HEK293 (cell line): ENCODE measurements around the gene CCDC187.

ENCODE experiments used
- EGR2 ChIP-seq: fragments of 450-650 bp; formaldehyde crosslinking; IDR thresholded peaks from 2 replicates; pipeline ENCODE4 v1.5.1; 2016; ENCODE audit warnings: low read depth, missing biosample characterization, missing genetic modification characterization
- GLIS2 ChIP-seq: fragments of 450-650 bp; formaldehyde crosslinking; IDR thresholded peaks from 2 replicates; pipeline ENCODE4 v1.5.1; 2016; ENCODE audit warnings: missing biosample characterization, missing genetic modification characterization
- HIC1 ChIP-seq: fragments of 450-650 bp; formaldehyde crosslinking; IDR thresholded peaks from 2 replicates; pipeline ENCODE4 v1.5.1; 2016; ENCODE audit warnings: missing biosample characterization, missing genetic modification characterization
- HOXD13 ChIP-seq: sonication (generic); formaldehyde crosslinking; IDR thresholded peaks from 2 replicates; pipeline ENCODE4 v1.8.0; 2022; ENCODE audit warnings: missing genetic modification reagents, borderline replicate concordance
- IKZF3 ChIP-seq: fragments of 450-650 bp; IDR thresholded peaks from 2 replicates; pipeline ENCODE4 v1.5.0; 2018; ENCODE audit warnings: missing biosample characterization, mild to moderate bottlenecking, missing genetic modification characterization, moderate library complexity
- KLF1 ChIP-seq: fragments of 450-650 bp; formaldehyde crosslinking; IDR thresholded peaks from 2 replicates; pipeline ENCODE4 v1.5.1; 2016; ENCODE audit warnings: missing biosample characterization, missing genetic modification characterization
- KLF16 ChIP-seq: fragments of 450-650 bp; formaldehyde crosslinking; IDR thresholded peaks from 2 replicates; pipeline ENCODE4 v1.5.1; 2017; ENCODE audit warnings: missing biosample characterization, missing genetic modification characterization
- KLF17 ChIP-seq: fragments of 450-650 bp; formaldehyde crosslinking; IDR thresholded peaks from 2 replicates; pipeline ENCODE4 v1.5.1; 2016; ENCODE audit warnings: missing biosample characterization, missing genetic modification characterization
- KLF8 ChIP-seq: fragments of 450-650 bp; formaldehyde crosslinking; IDR thresholded peaks from 2 replicates; pipeline ENCODE4 v1.5.1; 2016; ENCODE audit warnings: missing biosample characterization, missing genetic modification characterization
- PATZ1 ChIP-seq: fragments of 450-650 bp; formaldehyde crosslinking; IDR thresholded peaks from 2 replicates; pipeline ENCODE4 v1.5.1; 2016; ENCODE audit warnings: missing biosample characterization, missing genetic modification characterization
- PRDM1 ChIP-seq: fragments of 450-650 bp; formaldehyde crosslinking; IDR thresholded peaks from 2 replicates; pipeline ENCODE4; 2016; ENCODE audit warnings: missing biosample characterization, missing genetic modification characterization
- SP2 ChIP-seq: fragments of 450-650 bp; formaldehyde crosslinking; IDR thresholded peaks from 2 replicates; pipeline ENCODE4 v1.5.1; 2016; ENCODE audit warnings: missing biosample characterization, missing genetic modification characterization
- SP3 ChIP-seq: fragments of 450-650 bp; formaldehyde crosslinking; IDR thresholded peaks from 2 replicates; pipeline ENCODE4 v1.5.1; 2016; ENCODE audit warnings: missing biosample characterization, missing genetic modification characterization
- TSHZ1 ChIP-seq: fragments of 450-650 bp; formaldehyde crosslinking; IDR thresholded peaks from 2 replicates; pipeline ENCODE4 v1.5.1; 2016; ENCODE audit warnings: missing biosample characterization, missing genetic modification characterization, borderline replicate concordance
- YY2 ChIP-seq: fragments of 450-650 bp; formaldehyde crosslinking; IDR thresholded peaks from 2 replicates; pipeline ENCODE4 v1.5.1; 2016; ENCODE audit warnings: missing biosample characterization, missing genetic modification characterization
- ZBTB8A ChIP-seq: fragments of 450-650 bp; formaldehyde crosslinking; IDR thresholded peaks from 2 replicates; pipeline ENCODE4 v1.5.1; 2016; ENCODE audit warnings: missing biosample characterization, missing genetic modification characterization
- ZFHX2 ChIP-seq: fragments of 450-650 bp; formaldehyde crosslinking; conservative IDR thresholded peaks from 2 replicates; pipeline ENCODE4 v1.5.1; 2016; ENCODE audit warnings: missing biosample characterization, missing genetic modification characterization
- ZIC2 ChIP-seq: fragments of 450-650 bp; formaldehyde crosslinking; IDR thresholded peaks from 2 replicates; pipeline ENCODE4 v1.5.1; 2016; ENCODE audit warnings: missing biosample characterization, missing genetic modification characterization
- ZNF148 ChIP-seq: fragments of 450-650 bp; formaldehyde crosslinking; IDR thresholded peaks from 2 replicates; pipeline ENCODE4 v1.5.0; 2017; ENCODE audit warnings: missing biosample characterization, missing genetic modification characterization, borderline replicate concordance
- ZNF404 ChIP-seq: fragments of 450-650 bp; formaldehyde crosslinking; IDR thresholded peaks from 2 replicates; pipeline ENCODE4 v1.5.1; 2017; ENCODE audit warnings: missing biosample characterization, missing genetic modification characterization
- ZNF560 ChIP-seq: fragments of 450-650 bp; formaldehyde crosslinking; IDR thresholded peaks from 2 replicates; pipeline ENCODE4 v1.5.1; 2017; ENCODE audit warnings: missing biosample characterization, missing genetic modification characterization, borderline replicate concordance
- ZNF701 ChIP-seq: fragments of 450-650 bp; formaldehyde crosslinking; IDR thresholded peaks from 2 replicates; pipeline ENCODE4 v1.5.1; 2016; ENCODE audit warnings: missing biosample characterization, missing genetic modification characterization
- ZNF704 ChIP-seq: fragments of 450-650 bp; formaldehyde crosslinking; IDR thresholded peaks from 2 replicates; pipeline ENCODE4 v1.5.1; 2016; ENCODE audit warnings: missing biosample characterization, missing genetic modification characterization
- ZNF791 ChIP-seq: fragments of 450-650 bp; formaldehyde crosslinking; IDR thresholded peaks from 2 replicates; pipeline ENCODE4 v1.5.1; 2016; ENCODE audit warnings: missing biosample characterization, missing genetic modification characterization
- TF ChIP-seq, protein P1 (sequence below): fragments of 450-650 bp; formaldehyde crosslinking; IDR thresholded peaks from 2 replicates; pipeline ENCODE4 v1.5.1; 2017; ENCODE audit warnings: missing biosample characterization, missing genetic modification characterization

Gene CCDC187

DNA sequence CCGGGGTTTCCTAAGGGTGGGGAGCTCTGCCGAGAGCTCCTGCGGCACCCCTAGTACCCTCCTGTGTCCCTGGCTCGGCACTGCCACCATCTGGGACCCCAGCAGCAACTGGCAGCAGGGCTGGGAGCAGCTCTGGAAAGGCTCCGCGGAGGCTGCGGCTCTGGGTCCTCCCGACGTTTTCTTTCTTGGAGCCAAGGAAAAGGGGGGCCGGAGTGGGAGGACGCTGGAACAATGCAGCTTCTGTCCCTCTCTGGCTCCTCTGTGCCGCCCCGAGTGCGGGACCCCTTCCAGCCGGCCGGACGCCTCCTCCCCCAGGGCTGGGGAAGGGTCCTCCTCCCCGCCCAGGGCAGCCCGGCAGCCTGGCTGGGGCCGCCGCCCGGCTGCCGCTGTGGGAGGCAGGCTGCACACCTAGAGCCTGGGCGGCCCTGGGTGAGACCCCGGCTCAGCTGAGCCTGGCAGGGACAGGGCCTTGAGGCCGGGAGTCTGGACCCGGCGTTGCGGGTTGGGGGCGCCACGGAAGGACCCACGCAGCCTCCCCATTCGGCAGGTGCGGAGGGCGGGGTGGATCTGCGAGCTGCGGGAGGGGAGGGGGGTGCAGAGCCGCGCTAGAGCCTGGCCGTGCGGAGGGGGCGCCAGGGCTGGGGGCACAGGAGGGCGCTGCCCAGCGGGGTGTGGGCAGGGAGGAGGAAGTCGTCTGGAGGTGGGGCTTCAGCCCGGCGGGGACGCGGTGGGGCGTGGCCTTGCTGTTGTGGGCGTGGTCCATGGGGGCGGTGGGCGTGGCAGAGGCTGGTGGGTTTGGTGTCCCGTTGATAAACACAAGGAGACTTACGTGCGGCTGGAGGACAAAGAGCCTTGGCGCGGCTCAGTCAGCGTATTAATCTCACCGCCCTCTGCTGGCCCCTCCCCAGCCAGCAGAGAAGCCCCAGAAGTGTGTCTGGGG, 38.6 kb upstream of the CCDC187 start (continued):
- TF ChIP-seq HIC1 (tag by site-specific recombination) (peak; percentile 92), EGR2 (tag by site-specific recombination) (peak; percentile 91), ZNF560 (tag by site-specific recombination) (no peak), ZNF791 (tag by site-specific recombination) (no peak), YY2 (tag by site-specific recombination) (no peak), HOXD13 (CRISPR knock-in tag) (no peak), ZIC2 (tag by site-specific recombination) (peak; percentile 83), PRDM1 (tag by site-specific recombination) (no peak), PATZ1 (peak; percentile 89), TSHZ1 (no peak), ZFHX2 (tag by site-specific recombination) (peak; percentile 94), ZNF148 (tag by site-specific recombination) (no peak), KLF16 (peak; percentile 36; the same call in 1 of the 2 replicates), KLF8 (tag by site-specific recombination) (peak; percentile 99), SP3 (tag by site-specific recombination) (peak; percentile 89), ZNF704 (no peak), KLF17 (tag by site-specific recombination) (peak; percentile 39; the same call in 1 of the 2 replicates), ZBTB8A (tag by site-specific recombination) (peak; percentile 87), KLF1 (tag by site-specific recombination) (peak; percentile 100), SP2 (tag by site-specific recombination) (peak; percentile 81), ZNF404 (tag by site-specific recombination) (no peak), ZNF701 (tag by site-specific recombination) (no peak), IKZF3 (tag by site-specific recombination) (peak; percentile 48; the same call in 1 of the 2 replicates), GLIS2 (tag by site-specific recombination) (peak; percentile 34; the same call in 1 of the 2 replicates)
- TF ChIP-seq, protein P1, sequence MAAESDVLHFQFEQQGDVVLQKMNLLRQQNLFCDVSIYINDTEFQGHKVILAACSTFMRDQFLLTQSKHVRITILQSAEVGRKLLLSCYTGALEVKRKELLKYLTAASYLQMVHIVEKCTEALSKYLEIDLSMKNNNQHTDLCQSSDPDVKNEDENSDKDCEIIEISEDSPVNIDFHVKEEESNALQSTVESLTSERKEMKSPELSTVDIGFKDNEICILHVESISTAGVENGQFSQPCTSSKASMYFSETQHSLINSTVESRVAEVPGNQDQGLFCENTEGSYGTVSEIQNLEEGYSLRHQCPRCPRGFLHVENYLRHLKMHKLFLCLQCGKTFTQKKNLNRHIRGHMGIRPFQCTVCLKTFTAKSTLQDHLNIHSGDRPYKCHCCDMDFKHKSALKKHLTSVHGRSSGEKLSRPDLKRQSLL (tag by site-specific recombination) = peak; percentile 61; the same call in 1 of the 2 replicates
